Neural cell (in vitro differentiated cells): Measurements from ENCODE around the gene CDC45. TPM values are rescaled to one million over a fixed set of nuclear protein-coding genes. Genes with fewer than 3 reads are reported as not detected.

Experiments
- H2AFZ ChIP-seq: fragments of 200-600, 300-800 bp; sonication (generic), shearing (Covaris generic); 2 replicates; pipeline ENCODE4 v1.6.0; 2014; ENCODE audit warnings: low read depth, mild to moderate bottlenecking, antibody characterized with exemption, low read length, moderate library complexity
- H3F3A ChIP-seq: fragments of 200-600 bp; shearing (Covaris generic); 2 replicates; pipeline ENCODE4 v1.6.1; 2016; ENCODE audit warnings: mild to moderate bottlenecking, moderate library complexity, mixed read lengths, antibody characterized with exemption, low read length; ENCODE audit not compliant: insufficient read depth, poor library complexity, severe bottlenecking
- H3K27ac ChIP-seq: fragments of 200-600, 300-800 bp; sonication (generic), shearing (Covaris generic); 2 replicates; pipeline ENCODE4 v1.5.1; 2014; ENCODE audit warnings: mild to moderate bottlenecking, low read length, moderate library complexity
- H3K27me3 ChIP-seq: fragments of 300-800, 200-600 bp; sonication (generic), shearing (Covaris generic); 2 replicates; pipeline ENCODE4 v1.6.0; 2014; ENCODE audit warnings: mild to moderate bottlenecking, low read depth, low read length, moderate library complexity; ENCODE audit not compliant: insufficient read depth
- H3K36me3 ChIP-seq: fragments of 300-800, 200-600 bp; sonication (generic), shearing (Covaris generic); 2 replicates; pipeline ENCODE4 v1.5.1; 2014; ENCODE audit warnings: mild to moderate bottlenecking, antibody characterized with exemption, low read length, moderate library complexity; ENCODE audit not compliant: insufficient read depth
- H3K4me2 ChIP-seq: fragments of 300-800, 200-600 bp; sonication (generic), shearing (Covaris generic); 2 replicates; pipeline ENCODE4 v1.6.0; 2014; ENCODE audit warnings: mild to moderate bottlenecking, low read length
- H3K4me3 ChIP-seq: fragments of 300-800, 200-600 bp; sonication (generic), shearing (Covaris generic); 2 replicates; pipeline ENCODE4 v1.5.1; 2014; ENCODE audit warnings: mild to moderate bottlenecking, low read length, moderate library complexity
- H3K79me2 ChIP-seq: fragments of 200-600 bp; shearing (Covaris generic); replicated peaks from 2 replicates; pipeline ENCODE4 v1.6.0; 2014; ENCODE audit warnings: mild to moderate bottlenecking, low read length, moderate library complexity; ENCODE audit not compliant: insufficient read depth
- H3K9ac ChIP-seq: fragments of 300-800, 200-600 bp; sonication (generic), shearing (Covaris generic); 2 replicates; pipeline ENCODE4 v1.6.1; 2016; ENCODE audit warnings: mild to moderate bottlenecking, low read length, mixed read lengths
- H3K9me2 ChIP-seq: fragments of 200-600 bp; shearing (Covaris generic); 2 replicates; pipeline ENCODE4 v1.6.1; 2016; ENCODE audit warnings: mild to moderate bottlenecking, low read length, mixed read lengths; ENCODE audit not compliant: insufficient read depth
- H3K9me3 ChIP-seq: fragments of 200-600, 300-800 bp; sonication (generic), shearing (Covaris generic); 2 replicates; pipeline ENCODE4 v1.6.1; 2016; ENCODE audit warnings: mild to moderate bottlenecking, mixed run types, low read length, moderate library complexity, mixed read lengths
- H4K20me1 ChIP-seq: fragments of 200-600 bp; shearing (Covaris generic); 2 replicates; pipeline ENCODE4 v1.6.1; 2016; ENCODE audit warnings: mild to moderate bottlenecking, mixed run types; ENCODE audit not compliant: insufficient read depth
- CTCF ChIP-seq: fragments of 450-650 bp; IDR thresholded peaks from 2 replicates; pipeline ENCODE4 v1.5.1; 2014; ENCODE audit warnings: antibody characterized with exemption, mild to moderate bottlenecking, moderate library complexity; ENCODE audit not compliant: poor library complexity, severe bottlenecking
- EP300 ChIP-seq: fragments of 450-650 bp; conservative IDR thresholded peaks from 2 replicates; pipeline ENCODE4 v1.6.1; 2014; ENCODE audit warnings: antibody characterized with exemption, mild to moderate bottlenecking, moderate library complexity; ENCODE audit not compliant: poor library complexity, severe bottlenecking
- EZH2 ChIP-seq: fragments of 200-600, 300-800 bp; shearing (Covaris generic), sonication (generic); IDR thresholded peaks from 2 replicates; pipeline ENCODE4 v1.6.1; 2014; ENCODE audit warnings: antibody characterized with exemption, low read length, borderline replicate concordance, mild to moderate bottlenecking; ENCODE audit not compliant: insufficient read depth, poor library complexity, severe bottlenecking
- MXI1 ChIP-seq: fragments of 450-650 bp; conservative IDR thresholded peaks from 2 replicates; pipeline ENCODE4 v1.6.1; 2014; ENCODE audit warnings: antibody characterized with exemption, mild to moderate bottlenecking; ENCODE audit not compliant: poor library complexity, severe bottlenecking
- POLR2AphosphoS5 ChIP-seq: IDR thresholded peaks from 2 replicates; pipeline ENCODE4 v1.6.1; 2012
- RAD21 ChIP-seq: fragments of 450-650 bp; conservative IDR thresholded peaks from 2 replicates; pipeline ENCODE4 v1.6.1; 2014; ENCODE audit warnings: antibody characterized with exemption, mild to moderate bottlenecking, moderate library complexity
- SMC3 ChIP-seq: fragments of 450-650 bp; conservative IDR thresholded peaks from 2 replicates; pipeline ENCODE4 v1.6.1; 2014; ENCODE audit warnings: antibody characterized with exemption, mild to moderate bottlenecking, moderate library complexity; ENCODE audit not compliant: poor library complexity
- TAF1 ChIP-seq: IDR thresholded peaks from 2 replicates; pipeline ENCODE4 v1.6.1; 2012; ENCODE audit warnings: low read depth
- polyA plus RNA-seq: library from polyadenylated mRNA; depleted of rRNA; stranded (reverse); fragments of >200 nt; gene quantifications from 2 replicates; pipeline ENCODE4 v1.2.3, GENCODE V29; 2014
- TF ChIP-seq, protein P1 (sequence below): IDR thresholded peaks from 2 replicates; pipeline ENCODE4 v1.6.1; 2012; ENCODE audit warnings: borderline replicate concordance

Gene CDC45
- polyA plus RNA-seq, 1 donor from 2014 or later = 3.2 TPM

DNA sequence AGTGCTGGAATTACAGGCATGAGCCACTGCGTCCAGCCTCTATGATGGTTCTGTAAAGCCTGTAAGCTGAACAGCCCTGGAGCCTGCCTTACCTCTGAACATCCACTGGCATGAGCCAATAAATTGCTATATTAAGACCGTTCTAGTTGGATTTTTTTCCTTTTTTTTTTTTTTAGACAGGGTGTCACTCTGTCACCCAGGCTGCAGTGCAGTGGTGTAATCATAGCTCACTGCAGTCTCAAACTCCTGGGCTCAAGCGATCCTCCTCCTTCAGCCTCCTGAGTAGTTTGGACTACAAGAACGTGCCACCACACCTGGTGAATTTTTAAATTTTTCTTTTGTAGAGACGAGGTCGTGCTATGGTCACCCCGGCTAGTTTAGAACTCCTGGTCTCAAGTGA lies 70.7 kb downstream of the CDC45 start:
- H3K79me2 ChIP-seq = no peaks in the 10 kb centered on the region
- H3K9ac ChIP-seq = no peak overlapping the region
- no peaks in the 10 kb centered on the region for H3K9me3 ChIP-seq
- H3K36me3 ChIP-seq = no peaks in the 10 kb centered on the region
- H3K9me2 ChIP-seq = no peaks in the 10 kb centered on the region
- no peak overlapping the region for H3K4me3 ChIP-seq
- H3F3A ChIP-seq = no peaks in the 10 kb centered on the region
- TF ChIP-seq EP300 (no peak), TAF1 (no peak), EZH2 (no peak), SMC3 (no peak), RAD21 (no peak), MXI1 (no peak), CTCF (no peak), POLR2AphosphoS5 (no peak)
- TF ChIP-seq, protein P1, sequence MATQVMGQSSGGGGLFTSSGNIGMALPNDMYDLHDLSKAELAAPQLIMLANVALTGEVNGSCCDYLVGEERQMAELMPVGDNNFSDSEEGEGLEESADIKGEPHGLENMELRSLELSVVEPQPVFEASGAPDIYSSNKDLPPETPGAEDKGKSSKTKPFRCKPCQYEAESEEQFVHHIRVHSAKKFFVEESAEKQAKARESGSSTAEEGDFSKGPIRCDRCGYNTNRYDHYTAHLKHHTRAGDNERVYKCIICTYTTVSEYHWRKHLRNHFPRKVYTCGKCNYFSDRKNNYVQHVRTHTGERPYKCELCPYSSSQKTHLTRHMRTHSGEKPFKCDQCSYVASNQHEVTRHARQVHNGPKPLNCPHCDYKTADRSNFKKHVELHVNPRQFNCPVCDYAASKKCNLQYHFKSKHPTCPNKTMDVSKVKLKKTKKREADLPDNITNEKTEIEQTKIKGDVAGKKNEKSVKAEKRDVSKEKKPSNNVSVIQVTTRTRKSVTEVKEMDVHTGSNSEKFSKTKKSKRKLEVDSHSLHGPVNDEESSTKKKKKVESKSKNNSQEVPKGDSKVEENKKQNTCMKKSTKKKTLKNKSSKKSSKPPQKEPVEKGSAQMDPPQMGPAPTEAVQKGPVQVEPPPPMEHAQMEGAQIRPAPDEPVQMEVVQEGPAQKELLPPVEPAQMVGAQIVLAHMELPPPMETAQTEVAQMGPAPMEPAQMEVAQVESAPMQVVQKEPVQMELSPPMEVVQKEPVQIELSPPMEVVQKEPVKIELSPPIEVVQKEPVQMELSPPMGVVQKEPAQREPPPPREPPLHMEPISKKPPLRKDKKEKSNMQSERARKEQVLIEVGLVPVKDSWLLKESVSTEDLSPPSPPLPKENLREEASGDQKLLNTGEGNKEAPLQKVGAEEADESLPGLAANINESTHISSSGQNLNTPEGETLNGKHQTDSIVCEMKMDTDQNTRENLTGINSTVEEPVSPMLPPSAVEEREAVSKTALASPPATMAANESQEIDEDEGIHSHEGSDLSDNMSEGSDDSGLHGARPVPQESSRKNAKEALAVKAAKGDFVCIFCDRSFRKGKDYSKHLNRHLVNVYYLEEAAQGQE = no peak
- no peak overlapping the region for H3K4me2 ChIP-seq
- H4K20me1 ChIP-seq = no peaks in the 10 kb centered on the region
- no peaks in the 10 kb centered on the region for H3K27me3 ChIP-seq
- no peak overlapping the region for H2AFZ ChIP-seq
- no peak overlapping the region for H3K27ac ChIP-seq

GRCh38 chr22:19553201-19553600 lies 73.5 kb downstream of the CDC45 start:
- Histone ChIP-seq H3K27ac (no peak overlapping the region), H3F3A (no peaks in the 10 kb centered on the region), H3K9me2 (no peaks in the 10 kb centered on the region), H3K4me3 (no peak overlapping the region), H3K9ac (no peak overlapping the region), H3K79me2 (no peaks in the 10 kb centered on the region), H3K4me2 (no peak overlapping the region), H3K36me3 (no peaks in the 10 kb centered on the region), H2AFZ (no peak overlapping the region), H3K9me3 (no peaks in the 10 kb centered on the region), H3K27me3 (no peaks in the 10 kb centered on the region), H4K20me1 (no peaks in the 10 kb centered on the region)
- TF ChIP-seq SMC3 = no peak
- TF ChIP-seq CTCF = no peak
- TF ChIP-seq POLR2AphosphoS5 = no peak
- TF ChIP-seq RAD21 = no peak
- TF ChIP-seq TAF1 = no peak
- no peak for TF ChIP-seq MXI1
- no peak for TF ChIP-seq EZH2
- TF ChIP-seq EP300 = no peak
- TF ChIP-seq, protein P1 = no peak
